GM19395 (cell line): ENCODE data around the gene TP53BP2.
"Not testable (repeated sequence)": the region's sequence is repeated elsewhere in the genome, so short reads cannot be mapped to it uniquely, and the experiment has no call there.

Experiments
- ATAC-seq: cut with Tn5 transposase; IDR thresholded peaks from one replicate; pipeline ENCODE4 v1.9.1; 2021; ENCODE audit warnings: mild to moderate bottlenecking, moderate library complexity; ENCODE audit not compliant: unreplicated experiment

Gene TP53BP2

DNA sequence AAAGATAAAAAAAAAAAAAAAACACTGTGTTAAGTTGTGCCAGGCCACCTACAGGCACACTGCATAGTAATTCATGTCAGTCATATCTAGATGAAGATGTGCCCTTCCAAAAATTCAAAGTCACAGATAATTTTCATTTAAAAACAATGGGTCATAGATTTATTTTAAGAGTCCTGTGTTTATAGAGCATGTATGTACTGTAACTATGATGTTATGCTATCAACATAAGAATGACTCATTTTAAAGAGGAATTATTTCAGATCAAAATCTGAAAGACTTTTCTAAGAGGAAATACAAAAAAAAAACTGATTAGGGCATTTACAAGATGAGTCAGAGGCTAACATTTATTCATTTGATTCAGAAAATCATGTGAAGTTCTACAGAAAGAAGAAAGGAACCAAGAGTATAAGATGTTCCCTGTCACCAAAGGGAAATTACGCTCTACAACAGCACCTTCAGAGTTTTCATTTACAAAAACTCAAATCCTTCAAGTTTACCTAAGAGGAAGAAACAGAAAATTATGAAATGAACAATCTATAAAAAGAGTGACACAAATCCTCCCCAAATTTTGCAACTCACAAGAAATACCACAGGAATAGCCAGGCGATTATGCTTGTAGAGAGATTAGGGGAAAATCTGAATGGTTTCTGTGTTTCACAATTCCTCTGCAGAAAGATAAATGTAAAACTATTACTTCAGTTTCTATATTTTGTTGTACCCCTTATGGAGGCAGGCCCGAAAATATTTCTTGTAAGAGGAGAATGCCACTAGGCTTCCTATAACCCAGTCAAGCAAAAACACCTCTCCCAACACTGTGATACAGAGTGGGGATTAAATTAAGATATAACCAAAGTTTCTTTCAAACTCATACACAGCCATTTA lies 13.8 kb downstream of the TP53BP2 start:
- peak; percentile 43 for ATAC-seq

DNA sequence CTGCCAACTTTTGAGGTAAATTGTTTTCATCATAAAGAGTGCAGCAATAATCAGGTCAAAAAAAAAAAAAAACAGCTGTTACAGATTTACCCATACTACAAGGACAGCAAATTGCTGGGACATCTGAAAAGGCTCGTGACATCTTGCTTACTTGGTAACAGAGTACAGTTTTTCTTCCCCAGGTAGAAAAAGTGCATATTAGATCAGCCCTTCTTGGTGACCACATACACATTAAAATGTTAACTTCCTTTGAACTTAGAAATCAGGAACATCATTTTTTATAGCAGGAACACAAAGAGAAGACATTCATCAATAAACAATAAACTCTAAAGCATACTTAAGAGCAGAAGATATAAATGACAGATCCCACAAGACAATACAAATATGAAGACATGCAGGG lies 16.1 kb downstream of the TP53BP2 start:
- ATAC-seq, result no peak

DNA sequence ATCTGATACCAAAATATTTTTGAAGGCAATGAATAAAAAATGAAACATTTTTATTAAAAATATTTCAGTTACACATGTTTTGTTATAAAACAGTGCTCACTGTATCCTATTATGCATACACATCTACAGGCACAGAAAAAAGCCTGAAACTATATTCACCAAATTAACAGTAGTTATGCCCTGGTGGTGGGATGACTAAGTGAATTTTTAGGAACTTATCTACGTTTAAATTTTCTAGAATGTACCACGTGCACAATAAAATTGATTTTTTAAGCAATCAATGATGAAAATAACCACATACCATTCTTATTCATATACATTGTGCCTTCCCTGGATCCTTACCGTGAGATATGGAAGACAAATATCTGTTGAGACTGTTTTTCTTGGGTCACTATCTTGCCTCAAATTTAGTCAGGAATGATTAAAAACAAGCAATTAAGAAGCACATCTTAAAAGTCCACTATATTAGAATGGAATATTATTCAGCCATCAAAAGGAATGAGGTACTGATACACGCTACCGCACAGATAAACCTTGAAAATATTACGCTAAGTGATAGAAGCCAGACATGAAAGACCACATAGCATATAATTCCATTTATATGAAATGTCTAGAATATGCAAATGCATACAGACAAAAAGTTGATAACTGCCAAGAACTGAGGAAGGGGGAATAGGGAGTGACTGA lies 17.4 kb downstream of the TP53BP2 start:
- ATAC-seq, result no peak

DNA sequence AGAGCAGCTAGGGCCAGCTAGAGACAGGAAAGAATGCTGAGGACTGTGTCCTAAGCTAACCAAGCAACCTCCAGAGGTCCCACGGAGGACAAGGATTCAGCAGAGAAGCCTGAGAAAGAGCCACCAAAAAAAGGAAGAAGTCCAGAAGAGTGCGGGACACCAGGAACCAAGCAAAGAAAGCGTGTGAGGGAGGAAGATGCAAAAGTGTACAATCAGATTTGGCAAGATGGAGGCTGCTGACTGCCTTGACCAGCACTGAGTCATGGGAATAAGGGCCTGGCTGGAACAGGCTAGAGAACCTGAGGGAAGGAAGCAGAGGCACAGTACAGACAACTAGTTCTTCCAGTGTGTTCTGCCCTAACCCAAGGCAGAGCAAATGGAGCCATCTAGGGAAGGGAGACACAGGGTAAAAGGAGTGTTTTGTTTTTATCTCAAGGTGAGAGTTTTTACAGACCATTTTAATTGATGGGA lies 18.5 kb downstream of the TP53BP2 start:
- no peak for ATAC-seq

DNA sequence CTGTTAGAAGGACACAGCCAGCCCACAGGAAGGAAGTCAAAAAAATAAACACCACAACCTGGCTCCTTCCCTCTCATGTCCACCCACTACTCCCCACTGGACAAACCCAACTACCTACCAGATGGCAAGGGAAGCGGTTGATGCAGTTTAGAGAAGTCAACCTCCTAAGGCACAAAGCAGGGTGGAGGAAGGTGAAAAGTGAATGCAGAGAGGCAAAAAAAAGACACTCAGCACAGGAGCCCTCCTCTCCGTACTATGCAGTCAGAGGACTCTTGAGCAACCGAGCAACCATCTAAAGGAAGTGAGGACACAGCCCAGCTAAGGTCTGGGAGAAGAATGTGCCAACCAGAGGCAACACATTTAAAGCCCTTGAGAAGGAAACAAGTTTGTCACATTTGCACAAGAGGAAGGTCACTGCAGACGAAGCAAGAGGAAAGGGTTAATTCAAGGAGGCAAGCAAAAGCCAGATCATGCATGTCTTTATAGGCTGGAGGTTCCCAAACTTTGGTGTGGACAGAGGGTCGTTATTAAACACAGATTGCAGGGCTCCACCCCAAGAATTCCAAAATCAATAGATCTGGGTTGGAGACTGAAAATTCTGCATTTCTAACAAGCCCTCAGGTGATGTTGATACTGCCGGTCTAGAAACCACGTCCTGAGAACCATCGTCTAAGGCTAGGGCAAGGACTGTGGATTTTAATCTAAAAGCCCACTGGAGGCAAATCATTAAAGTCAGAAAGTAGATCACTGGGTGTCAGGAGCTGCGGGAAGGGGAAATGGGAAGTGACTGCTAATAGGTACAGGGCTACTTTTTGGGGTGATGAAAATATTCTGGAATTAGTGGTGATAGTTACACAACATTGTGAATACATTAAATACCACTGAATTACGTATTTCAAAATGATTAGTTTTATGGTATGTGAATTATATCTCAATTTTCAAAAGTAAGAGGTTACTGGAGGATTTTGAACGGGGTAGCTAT lies 19.7 kb downstream of the TP53BP2 start:
- ATAC-seq, result no peak

DNA sequence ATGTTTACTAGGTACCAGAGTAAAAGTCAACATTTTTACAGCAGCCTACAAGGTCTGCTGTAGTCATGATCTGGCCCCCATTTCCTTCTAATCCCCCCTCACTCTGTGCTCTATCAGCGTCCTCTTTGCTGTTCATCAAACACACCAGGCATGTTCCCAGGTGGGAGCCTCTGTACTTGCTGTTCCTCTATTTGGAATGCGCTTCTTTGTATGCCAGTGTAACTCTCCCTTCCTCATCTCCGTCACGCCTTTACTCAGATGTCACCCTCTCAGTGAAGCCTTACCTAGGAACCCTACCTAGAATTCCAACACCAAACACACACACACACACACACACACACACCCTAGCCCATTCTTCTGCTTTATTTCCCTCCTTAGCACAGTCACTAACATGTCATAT lies 21.0 kb downstream of the TP53BP2 start:
- no peak for ATAC-seq

DNA sequence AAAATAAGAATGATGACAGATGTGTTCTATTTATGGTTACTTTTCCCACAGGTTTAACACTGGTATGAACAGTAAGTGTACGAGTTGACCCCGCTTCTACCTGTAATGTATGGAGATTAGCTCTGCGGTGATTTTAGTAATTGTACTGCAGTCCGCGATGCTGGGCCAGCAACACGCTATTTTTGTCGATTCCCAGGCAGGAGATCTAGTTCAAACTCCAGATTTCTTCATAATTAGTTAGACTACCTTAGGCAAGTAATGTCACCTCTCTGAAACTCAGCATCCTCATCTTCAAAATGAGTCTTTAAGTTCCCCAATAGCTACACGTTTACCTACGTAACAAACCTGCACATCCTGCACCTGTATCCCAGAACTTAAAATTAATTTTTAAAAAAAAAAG lies 21.5 kb downstream of the TP53BP2 start:
- no peak for ATAC-seq

DNA sequence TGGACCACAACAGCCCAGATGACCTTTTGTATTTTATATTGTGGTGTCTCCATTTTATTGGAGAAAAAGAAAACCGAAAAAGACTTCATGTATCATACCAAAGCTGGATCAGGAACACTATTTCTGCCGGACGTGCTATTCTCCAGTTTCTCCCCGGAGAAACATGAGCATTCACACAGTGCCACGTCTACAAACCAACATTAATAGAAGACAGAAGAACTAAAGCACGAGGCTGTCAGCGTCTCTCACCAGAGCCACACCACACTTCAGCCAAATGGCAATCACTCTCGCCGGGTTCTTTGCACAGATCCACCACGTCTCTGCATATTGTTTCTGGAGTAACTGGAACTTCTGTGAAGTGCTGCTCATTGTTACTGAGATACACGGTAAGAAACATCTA lies 24.8 kb downstream of the TP53BP2 start:
- no peak for ATAC-seq

DNA sequence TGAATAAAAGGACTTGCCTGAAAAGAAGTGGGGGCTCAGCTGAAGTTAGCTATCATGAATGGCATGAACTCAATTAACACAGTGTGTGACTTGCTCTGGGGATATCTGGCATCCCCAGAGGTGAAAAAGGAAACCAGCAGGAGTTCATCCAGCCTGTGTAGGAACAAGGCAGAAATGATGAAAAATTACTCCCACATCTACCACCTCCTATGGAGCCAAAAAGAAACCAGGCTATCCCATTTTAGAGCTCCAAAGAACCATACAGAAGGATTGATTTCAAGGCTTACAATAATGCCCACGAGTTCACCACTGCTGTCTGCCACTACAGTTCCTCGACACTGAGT lies 25.3 kb downstream of the TP53BP2 start:
- ATAC-seq, result no peak

DNA sequence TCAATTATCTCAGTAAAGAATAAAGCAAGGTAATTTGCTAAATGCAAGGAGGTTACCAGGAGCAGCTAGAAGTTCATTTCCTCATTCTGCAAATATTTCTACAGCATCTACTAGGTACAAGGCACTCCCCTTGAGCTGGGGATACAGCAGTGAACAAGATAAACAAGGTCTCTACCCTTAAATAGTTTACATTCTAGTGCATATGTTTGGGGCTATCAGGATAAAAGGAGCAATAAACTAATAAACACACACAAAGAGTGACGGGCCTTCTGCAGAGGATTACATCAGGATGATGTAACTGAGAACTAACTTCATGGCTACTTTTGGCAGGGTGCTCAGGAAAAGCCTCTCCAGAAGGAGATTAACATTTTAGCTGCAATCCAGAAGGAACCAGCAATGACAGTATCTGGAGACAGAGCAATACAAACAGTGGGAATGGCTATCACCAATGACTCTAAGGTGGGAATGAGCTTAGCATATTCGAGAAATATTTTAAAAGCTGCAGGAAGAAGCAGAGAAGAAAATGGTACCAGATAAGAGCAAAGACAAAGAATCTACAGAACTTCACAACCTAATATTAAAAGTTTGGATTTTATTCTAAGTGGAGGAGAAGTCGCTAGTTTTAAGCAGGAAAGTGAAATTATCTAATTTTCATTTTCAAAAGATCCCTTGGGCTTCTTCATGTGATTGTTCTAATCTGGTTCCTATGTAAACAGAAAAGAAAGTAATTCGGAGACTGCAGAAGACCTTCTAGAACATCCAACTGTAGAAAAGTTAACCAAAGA lies 25.8 kb downstream of the TP53BP2 start:
- no peak for ATAC-seq

DNA sequence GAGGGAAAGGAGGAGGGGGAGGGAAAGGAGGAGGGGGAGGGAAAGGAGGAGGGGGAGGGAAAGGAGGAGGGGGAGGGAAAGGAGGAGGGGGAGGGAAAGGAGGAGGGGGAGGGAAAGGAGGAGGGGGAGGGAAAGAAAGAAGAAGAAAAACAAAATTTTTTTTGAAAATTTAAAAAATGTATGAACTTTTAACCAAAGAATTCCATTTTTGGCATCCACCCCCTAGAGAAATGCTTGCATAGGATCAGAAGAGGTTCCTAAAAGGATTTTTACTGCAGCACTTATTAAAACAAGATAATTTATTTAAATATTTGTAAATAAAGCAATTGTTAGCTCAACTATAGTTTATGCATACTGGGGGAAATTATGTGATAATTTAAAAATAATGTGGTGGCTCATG lies 28.5 kb downstream of the TP53BP2 start:
- not testable (repeated sequence) for ATAC-seq

DNA sequence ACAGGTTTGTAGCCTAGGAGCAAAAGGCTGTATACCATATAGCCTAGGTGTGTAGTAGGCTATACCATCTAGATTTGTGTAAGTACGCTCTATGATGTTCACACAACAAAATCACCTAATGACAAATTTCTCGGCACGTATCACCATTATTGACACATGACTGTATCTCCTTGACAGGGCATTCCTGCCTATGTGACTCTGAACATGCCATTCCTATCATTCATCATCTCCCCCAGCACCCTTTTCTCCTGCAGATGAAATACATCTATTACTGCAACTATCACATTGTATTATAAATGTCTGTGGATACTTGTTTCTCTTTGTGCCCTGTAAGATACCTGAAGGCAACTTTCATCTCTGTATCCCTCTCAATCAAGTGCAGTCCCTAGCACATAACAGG lies 29.9 kb downstream of the TP53BP2 start:
- no peak for ATAC-seq

DNA sequence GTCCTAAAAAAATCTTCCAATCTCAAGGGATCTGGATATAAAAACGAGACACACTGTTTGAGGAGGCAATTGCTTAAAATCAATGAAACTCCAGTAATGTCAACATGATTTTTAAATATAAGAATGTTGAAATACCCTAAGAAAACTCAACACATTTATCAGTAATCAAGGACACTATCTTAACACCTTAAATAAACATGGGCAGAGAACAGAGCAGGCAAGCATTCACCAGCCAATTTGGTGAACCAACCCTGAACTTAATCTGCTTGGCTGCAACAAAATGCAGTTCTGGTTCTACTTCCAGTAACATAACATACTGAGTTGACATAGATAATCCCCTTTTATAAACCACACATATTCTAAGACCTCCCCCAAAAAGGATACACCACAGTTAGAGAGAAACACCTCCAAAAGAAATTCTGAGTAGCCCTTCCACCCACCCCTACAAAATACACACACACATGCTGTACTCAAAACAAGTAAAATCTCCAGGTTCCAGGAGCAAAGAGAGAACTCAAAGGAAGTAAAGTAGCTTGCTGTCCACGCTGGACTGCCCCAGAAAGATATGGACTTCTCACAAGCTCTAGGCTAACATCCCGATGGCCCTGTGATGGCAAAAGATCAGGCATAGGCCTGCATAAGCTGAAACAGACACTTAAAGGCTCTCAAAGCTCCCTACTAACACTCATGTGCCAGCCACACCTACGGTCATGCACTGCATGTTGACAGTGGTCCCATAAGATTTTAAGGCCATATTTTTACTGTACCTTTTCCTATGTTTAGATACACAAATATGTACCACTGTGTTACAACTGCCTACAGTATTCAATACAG lies 30.5 kb downstream of the TP53BP2 start:
- no peak for ATAC-seq

DNA sequence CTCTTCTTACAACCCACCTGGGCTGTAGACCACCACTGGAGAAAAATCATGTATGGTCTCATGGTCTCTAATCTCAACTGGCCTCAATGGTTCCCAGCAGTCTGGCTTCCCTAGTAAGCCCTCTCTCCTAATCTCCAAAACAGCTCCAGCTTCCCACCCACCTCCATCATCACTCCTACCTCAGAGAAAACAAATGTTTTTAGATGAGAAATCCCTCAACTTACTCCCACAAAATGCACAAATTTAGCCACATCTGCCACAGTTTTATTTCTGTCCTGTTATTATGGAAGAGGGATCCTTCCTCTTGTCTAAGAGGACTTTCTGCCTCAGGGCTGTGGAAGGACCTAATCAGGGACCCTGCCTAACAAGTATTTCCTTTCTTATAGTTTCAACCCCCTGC lies 32.1 kb downstream of the TP53BP2 start:
- no peak for ATAC-seq

DNA sequence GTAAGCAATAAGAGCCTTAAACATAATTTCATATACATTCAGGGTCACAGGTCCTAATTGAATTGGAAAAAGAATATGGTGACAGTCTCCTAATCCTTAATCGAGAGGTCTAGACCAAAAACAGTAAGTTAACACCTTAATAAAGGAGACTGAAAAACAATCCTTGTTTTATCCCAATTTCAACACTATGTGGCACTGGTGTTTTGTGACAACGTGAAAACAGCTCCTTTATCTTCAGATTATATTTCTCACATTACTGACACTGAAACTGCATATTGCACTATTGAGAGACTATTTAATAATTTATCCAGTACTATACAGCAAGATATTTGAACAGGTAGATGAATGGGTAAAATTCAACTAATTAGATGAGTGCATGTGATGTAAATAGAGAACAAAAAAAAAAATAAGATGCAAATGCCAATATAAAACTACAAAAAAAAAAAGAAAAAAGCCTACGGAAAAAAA lies 34.1 kb downstream of the TP53BP2 start:
- no peak for ATAC-seq

DNA sequence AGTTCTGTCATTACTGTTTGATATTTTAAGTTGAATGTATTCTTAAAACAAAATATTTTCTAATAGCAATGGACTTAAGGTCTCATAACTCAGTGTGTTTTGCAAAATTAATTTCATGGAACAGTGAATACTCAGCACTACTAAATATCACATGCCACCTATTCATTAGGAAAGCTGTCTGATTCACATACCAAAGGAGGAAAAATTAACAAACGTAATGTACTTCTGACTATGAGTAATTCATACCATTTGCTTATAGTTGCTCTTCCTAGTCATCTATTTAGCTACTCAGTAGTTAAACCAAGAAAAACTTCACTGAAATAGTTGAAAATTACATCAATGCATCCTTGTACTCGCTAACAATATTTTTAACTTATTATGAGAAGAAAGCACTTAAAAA lies 35.2 kb downstream of the TP53BP2 start:
- ATAC-seq, result no peak

DNA sequence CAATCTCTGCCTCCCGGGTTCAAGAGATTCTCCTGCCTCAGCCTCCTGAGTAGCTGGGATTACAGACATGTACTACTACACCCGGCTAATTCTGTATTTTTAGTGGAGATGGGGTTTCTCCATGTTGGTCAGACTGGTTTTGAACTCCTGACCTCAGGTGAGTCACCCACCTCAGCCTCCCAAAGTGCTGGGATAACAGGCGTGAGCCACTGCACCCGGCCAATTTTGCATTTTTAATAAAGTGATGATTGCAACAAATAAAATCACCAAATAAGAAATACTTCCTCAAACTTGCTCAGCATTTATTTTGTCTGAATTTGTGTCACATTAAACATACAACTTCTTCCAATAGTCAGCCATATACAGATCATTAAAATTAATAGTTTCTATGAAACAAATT lies 35.8 kb downstream of the TP53BP2 start:
- ATAC-seq, result not testable (repeated sequence)

DNA sequence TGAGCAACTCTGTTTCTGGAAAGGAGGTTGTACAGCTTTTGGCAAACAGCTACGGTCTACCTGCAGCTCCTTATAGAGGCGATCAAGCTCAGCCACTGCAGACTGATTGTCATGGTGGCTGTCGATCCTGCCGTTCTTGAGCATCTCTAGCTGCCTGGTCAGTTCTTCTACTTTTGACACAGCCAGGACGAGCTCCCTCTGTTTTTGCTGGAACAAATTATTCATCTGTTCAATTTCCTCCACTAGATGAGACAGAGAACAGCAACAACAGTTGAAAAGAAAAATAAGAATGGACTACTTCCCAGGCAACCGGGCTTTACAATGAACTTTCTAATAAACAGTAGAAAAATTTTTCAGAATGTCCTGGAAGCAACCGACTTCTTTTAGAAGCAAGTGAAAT lies 42.5 kb downstream of the TP53BP2 start:
- ATAC-seq, result no peak

DNA sequence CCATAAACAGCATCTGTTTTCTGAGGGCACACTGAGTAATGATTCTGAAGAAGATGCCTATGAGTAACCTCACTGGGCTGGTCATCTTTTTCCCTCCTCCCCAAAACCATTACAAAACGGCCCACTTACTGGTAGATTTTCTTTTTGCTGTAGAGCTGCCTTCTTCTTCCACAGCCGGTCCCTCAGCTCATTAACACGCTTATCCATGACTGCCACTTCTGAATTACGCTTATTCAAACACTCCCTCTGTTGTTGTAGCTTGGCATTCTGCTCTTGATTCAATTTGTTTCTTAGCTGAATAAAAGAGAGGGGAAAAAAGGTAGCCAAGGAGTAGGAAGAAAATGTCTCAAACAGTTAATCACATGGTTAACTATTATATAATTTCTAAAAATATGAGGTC lies 43.1 kb downstream of the TP53BP2 start:
- no peak for ATAC-seq
